HG03520 (cell line): Measurements from ENCODE around the gene MYL12A.
A peak's percentile ranks its signal among the peaks of the same experiment; 100 is the strongest.
"Not testable (repeated sequence)": the region's sequence is repeated elsewhere in the genome, so short reads cannot be mapped to it uniquely, and the experiment has no call there.

Source experiments
- ATAC-seq: cut with Tn5 transposase; IDR thresholded peaks from one replicate; pipeline ENCODE4 v1.9.1; 2021; ENCODE audit warnings: mild to moderate bottlenecking, moderate library complexity; ENCODE audit not compliant: unreplicated experiment

MYL12A gene

DNA sequence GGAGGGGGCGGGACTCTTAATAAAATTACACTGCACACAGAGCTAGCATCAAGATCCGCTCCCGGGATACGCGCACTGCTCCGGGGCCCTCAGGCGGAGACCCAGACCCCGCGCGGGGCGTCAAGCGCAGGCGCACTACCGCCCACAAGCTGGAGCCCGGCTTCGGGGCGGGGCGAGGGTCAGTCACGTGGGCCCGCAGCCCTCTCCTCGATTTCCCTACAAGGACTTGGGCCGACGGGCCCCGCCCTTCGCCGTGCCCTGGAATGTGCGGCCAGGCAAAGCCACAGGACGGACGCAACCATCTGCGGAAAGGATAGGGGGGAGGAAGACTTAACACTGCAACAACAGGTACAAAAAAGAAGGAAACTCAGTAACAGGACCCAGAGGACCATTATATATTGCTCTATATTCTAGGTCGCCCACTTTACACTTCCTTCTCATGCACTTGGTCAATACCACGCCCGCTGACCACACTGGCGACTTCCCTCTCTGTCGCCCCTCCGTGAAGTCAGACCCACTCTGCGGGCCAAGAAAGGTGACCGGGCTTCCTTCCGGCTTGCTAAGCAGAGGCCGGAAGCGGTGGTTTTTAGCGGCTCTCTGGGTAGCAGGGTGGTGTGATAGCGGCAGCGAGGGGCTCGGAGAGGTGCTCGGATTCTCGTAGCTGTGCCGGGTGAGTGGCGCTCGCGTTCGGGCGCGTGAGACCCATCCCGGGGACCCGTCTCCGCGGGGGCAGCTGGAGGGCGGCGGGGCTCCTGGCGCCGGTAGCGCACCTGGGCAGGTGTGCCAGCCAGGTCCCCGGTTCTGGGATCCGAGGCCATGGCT, at the start of gene MYL12A:
MYL12A (plus strand) TSS at position 562 of the 822 bp plus-strand sequence. CDS start 5,447 bp downstream, outside the sequence.
- ATAC-seq, result peak; percentile 75

DNA sequence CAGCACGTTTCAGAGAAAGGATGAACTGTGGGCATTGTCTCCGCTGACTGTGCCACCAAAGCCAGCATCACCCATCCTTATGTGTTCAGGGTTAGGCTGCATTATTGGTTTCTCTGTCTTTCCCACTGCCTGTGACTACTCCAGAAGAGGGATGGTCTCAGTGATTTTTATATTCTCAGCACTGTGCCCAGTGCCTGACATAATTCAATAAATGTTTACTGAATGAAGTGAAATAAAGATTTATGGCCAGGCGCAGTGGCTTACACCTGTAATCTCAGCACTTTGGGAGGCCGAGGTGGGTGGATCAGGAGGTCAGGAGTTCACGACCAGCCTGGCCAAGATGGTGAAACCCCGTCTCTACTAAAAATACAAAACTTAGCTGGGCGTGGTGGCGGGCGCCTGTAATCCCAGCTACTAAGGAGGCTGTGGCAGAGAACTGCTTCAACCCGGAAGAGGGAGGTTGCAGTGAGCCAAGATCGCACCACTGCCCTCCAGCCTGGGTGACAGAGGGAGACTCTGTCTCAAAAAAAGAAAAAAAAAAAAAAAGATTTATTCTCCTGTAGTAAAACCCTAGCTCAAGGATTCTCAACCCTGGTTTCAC, 49.2 kb upstream of the MYL12A start:
- not testable (repeated sequence) for ATAC-seq

DNA sequence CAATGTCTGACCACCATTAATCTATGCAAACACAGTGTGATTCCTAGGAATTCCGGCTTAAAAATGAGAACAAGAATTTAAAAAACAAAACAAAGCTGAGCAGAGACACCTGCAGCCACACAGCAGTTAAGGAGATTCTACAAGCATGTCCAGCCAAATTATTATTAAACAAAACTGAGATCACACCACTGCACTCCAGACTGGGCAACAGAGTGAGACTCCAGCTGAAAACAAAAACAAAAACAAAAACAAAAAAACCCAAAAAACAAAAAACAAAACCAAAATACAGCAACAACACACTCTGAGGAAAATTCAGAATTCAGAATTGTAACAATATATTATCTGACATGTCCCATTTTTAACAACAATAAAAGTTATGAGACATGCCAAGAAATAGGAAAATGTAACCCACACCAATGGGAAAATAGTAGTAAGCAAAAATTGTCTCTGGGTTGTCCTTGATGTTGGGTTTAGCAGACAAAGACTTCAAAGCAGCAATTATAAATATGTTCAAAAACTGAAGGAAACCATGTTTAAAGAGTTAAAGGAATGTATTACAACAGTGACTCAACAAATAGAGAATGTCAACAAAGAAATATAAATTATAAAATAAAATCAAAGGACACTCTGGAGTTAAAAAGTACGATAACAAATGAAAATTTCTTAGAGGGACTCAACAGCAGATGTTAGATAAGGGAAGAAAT, 47.5 kb upstream of the MYL12A start:
- no peak for ATAC-seq

GRCh38 chr18:3205239-3205638, 42.4 kb upstream of the MYL12A start:
- no peak for ATAC-seq

- no peak for ATAC-seq
Observed at GRCh38 chr18:3207565-3207964, 40.0 kb upstream of the MYL12A start.

DNA sequence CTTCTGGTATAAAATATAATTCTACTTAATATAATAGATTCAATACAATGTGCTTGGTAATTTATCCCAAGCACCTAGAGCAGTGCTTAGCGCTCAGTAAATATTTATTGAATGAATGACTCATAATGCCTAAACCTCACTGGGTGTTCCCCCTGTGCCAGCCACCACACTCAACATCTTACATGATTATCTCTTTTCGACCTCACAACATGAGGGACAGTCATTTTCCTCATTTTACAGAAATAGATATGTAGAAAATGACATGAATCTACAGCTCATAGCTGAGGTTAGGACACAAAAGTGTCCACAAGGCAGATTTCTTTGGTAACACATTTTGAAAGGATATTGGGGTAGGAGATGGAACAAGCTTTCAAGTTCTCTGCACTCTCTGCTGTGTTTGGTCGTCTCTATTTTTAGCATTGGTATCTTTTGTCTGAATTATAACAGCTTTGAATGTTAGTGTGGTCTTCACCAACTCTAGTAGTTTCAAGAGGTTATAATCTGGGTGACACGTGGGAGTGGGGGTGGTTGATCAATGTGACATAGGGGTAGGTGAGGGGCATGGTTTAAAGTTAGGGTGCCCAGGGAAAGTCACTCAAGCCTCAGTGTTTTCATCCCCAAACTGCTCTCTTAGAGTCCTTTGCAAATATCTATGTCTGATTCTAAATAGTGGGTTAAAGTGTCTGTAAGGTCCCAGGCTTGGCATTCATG, 37.6 kb upstream of the MYL12A start:
- peak; percentile 67 for ATAC-seq

- ATAC-seq, result no peak
Observed at GRCh38 chr18:3211236-3211992, 36.2 kb upstream of the MYL12A start.

- ATAC-seq, result no peak
Observed at GRCh38 chr18:3212657-3213056, 34.9 kb upstream of the MYL12A start.

- ATAC-seq, result no peak
Observed at GRCh38 chr18:3213300-3214059, 34.1 kb upstream of the MYL12A start.

DNA sequence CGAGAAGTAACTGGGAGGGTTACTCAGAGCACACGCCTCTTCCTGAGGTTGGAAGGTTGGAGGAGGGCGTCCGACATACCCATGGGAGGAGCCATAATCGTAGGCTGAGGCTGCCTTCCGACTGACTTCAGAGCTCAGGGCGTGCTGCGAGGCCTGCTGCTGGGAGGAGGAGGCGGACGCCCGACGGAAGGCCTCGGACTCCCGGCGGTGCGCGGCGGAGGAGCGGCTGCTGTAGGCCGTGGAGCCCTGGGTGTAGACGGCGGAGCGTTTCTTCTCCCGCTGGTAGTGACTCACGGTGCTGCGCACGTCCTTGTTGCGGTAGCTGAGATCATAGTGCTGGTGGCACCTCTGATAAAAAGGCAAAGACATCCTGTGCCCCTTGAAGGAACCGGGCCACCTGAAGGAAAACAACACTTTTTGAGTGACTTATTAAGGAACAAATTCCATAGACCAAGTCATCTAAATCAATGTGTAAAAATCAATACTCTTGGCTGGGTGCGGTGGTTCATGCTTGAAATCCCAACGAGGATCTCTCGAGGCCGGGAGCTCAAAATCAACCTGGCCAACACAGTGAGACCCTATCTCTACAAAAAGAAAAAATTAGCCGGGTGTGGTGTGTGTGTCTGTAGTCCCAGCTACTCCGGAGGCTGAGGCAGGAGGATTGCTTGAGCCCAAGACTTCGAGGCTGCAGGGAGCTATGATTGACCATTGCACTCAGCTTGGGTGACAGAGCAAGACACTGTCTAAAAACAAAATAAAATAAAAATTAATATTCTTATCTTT, 32.6 kb upstream of the MYL12A start:
- ATAC-seq, result no peak

DNA sequence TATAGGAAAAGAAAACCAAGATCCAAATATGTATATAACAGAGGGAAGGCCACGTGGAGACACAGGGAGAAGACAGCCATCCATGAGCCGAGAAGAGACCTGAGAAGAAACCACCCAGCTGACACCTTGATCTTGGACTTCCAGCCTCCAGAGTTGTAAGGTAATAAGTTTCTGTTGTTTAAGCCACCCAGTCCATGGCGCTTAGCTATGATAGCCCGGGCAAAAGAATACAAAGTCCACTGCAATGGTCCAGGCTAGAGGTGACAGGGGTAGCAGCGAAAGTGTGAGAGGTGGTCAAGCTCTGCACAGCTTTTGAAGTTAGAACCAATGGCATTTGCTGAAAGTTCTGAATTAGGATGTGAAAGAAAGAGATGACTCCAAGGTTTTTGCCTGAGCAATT, 30.6 kb upstream of the MYL12A start:
- ATAC-seq, result no peak

DNA sequence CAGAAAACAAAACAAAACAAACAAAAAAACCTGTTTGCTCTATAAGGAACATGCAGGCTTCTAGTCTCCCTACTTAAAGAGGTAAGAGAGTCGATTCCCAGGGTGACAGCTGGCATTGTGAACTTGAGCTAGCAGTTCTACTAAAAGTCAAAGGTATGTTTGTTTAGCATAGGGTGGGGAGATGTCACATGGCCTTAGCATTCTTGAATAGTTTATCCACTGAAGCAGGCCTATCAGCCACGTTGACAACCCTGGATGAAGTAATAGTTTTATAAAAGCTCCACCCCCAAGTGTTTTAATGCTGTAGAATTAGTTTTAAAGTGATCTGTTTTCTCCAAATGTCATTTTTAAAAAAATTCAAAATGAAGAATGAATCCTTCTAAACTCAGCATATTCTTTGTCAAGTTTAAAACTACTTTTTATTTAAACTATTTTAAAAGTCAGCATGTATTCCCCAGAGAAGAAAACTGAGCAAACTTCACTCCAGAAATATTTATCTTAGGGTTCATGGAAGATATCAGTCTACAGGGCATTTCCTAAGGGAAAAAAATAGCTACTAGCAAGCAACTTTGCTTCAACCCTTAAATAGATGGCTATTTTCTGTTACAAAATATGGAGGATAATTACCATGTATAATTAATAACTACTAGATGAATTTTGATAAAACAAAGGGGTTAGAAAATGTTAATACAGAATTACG, 29.5 kb upstream of the MYL12A start:
- no peak for ATAC-seq

GRCh38 chr18:3218819-3219218, 28.8 kb upstream of the MYL12A start:
- no peak for ATAC-seq

DNA sequence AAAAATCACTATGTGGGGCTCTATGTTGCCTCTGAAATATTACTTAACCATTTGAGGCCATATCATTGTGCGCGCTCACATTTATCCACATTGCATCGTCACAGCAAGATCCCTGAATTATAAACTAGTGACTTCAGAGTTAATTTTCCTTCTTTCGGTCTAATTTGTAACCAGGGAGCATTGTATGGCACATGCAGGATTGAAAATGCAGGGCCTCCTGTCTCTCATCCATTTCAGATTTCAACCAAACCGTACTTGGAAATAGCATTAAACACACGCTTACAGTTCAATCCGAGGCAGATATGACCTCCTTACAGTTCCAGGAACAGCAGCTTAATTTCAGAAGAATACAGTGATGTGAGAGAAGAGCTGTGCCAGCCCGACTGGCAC, 28.4 kb upstream of the MYL12A start:
- no peak for ATAC-seq

DNA sequence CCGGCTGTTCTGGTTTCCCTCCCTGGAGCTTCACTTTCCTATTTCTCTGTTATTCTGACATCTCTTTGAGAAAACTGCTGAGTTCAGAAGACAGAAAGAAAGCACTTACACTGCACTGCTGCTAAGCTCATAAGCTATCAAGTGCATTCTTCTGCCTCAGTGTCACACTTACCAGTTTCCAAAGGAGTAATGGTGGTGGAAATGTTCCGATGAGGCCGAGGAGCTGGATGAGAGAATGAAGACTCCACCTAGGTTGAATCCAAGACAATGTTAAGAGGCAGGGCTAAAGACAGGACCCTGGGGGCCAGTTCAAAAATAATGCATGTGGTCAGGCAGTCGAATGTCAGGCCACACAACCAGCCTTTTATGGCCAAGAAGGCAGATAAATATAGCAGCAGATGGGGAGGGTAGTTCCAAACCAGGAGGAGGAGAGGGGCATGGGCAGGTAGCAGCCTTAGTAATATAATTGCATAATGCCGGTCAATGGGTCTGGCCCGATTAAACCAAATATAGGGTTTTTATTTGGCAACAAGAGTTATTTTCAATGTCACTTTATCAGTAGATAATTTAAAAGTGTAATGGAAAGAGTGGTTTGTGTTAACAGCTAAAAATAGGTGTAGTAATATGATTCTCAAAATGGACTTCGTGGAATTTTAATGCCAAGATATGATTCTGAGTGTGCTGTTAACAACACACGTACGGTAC, 27.8 kb upstream of the MYL12A start, which contains the start of gene MYOM1:
MYOM1 (minus strand) TSS at position 338 of the 705 bp plus-strand sequence. CDS start 4,745 bp downstream, outside the sequence.
- ATAC-seq, result no peak

GRCh38 chr18:3220868-3221267, 26.7 kb upstream of the MYL12A start:
- not testable (repeated sequence) for ATAC-seq

GRCh38 chr18:3221496-3221895, 26.1 kb upstream of the MYL12A start:
- no peak for ATAC-seq

DNA sequence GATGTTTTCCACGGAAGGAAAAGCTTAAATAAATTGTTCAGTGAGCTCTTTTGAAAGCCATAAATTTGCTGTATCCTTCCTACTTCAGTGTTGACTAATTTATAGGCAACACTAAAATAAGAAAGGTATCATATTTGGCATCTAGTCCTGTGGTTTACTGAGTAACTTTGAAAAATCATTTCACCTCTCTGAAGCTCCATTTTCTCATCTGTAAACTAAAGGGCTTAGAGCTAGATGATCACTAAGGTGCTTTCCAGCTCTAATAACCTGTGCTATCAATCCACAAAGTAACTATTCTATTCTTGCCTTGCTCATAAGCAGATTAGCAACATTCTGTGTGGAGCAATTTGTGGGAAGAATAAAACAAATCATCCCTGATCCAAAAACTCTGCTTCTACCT, 24.2 kb upstream of the MYL12A start:
- ATAC-seq, result no peak
